Measurements from ENCODE around the gene BAIAP3. TPM values are rescaled to one million over a fixed set of nuclear protein-coding genes. Genes with fewer than 3 reads are reported as not detected.
A peak's percentile ranks its signal among the peaks of the same experiment; 100 is the strongest.

Gene BAIAP3, protein sequence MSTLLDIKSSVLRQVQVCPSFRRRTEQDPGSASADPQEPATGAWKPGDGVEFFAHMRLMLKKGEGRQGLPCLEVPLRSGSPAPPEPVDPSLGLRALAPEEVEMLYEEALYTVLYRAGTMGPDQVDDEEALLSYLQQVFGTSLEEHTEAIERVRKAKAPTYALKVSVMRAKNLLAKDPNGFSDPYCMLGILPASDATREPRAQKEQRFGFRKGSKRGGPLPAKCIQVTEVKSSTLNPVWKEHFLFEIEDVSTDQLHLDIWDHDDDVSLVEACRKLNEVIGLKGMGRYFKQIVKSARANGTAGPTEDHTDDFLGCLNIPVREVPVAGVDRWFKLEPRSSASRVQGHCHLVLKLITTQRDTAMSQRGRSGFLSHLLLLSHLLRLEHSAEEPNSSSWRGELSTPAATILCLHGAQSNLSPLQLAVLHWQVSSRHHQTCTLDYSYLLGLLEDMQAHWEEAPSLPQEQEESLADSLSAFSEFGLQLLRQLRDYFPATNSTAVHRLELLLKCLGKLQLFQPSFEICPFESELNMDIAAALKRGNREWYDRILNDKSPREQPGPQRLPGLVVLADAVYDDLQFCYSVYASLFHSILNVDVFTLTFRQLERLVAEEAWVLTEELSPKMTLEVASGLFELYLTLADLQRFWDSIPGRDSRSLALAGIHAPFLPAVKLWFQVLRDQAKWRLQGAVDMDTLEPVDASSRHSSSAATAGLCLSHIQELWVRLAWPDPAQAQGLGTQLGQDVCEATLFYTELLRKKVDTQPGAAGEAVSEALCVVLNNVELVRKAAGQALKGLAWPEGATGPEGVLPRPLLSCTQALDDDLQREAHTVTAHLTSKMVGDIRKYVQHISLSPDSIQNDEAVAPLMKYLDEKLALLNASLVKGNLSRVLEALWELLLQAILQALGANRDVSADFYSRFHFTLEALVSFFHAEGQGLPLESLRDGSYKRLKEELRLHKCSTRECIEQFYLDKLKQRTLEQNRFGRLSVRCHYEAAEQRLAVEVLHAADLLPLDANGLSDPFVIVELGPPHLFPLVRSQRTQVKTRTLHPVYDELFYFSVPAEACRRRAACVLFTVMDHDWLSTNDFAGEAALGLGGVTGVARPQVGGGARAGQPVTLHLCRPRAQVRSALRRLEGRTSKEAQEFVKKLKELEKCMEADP
- 8.1 TPM for polyA plus RNA-seq
- long read RNA-seq, donor 1: 0 reads
- long read RNA-seq, donor 2, partial matches to known transcripts: 11 of 72 reads
- long read RNA-seq, donor 2, other reads (novel, unspliced or antisense): 61 of 72 reads
- long read RNA-seq, donor 3: 0 reads
- long read RNA-seq, donor 4: 0 reads
- long read RNA-seq, donor 5: 0 reads
- long read RNA-seq, donor 6, full-length matches to known transcripts: 3 of 43 reads
- long read RNA-seq, donor 6, partial matches to known transcripts: 40 of 43 reads
- long read RNA-seq, donor 6, other reads (novel, unspliced or antisense): 0 of 43 reads
- long read RNA-seq, donor 7: 0 reads
- long read RNA-seq, donor 8: 0 reads
- long read RNA-seq, donor 9: 0 reads
- long read RNA-seq, donor 10: 0 reads
- long read RNA-seq, donor 11: 0 reads

DNA sequence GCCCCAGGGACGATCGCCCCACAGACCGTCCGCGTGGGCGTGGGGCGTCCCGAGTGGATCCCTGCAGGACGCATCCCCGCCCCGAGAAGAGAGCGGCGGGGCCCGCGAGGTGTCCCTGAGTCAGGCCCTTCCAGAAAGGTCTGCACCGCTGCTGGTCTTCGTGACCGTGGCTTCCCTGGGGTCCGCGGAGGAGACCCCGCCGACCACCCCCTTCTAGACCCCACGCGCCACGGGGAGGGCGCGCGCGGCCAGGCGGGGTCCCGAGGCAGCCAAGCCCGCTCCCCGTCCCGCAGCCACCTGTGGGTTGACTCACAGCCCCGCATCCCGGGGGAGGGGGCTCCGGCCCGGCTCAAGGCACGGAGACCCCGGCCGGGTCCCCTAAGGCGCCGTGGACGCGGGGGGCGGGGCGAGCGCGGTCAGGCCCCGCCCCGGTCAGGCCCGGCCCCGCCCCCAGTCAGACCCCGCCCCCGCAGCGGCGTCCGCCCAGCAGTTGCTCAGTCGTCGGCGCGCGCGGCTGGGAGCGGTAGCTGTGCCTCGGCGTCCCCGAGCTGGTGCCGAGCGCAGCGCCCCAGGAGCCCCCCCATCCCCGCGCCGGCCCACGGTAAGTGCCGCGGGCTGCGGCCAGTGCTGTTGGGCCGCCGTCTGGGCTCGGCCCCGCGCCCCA is at the start of gene BAIAP3:
TSS of gene BAIAP3 (plus strand) at position 497 of the 664 bp plus-strand sequence. CDS start 4,905 bp downstream, outside the sequence.
- Histone ChIP-seq H3K4me3 (ENCODE audit: low read length) (no peak within 1 kb of the TSS), H3K27ac (ENCODE audit: low read length) (no peak within 1 kb of the TSS), H3K4me1 (ENCODE audit: control insufficient read depth, insufficient read depth, low read length) (peaks cover 26% of the 10 kb centered on the region), H3K36me3 (ENCODE audit: control insufficient read depth, insufficient read depth, low read length) (no peaks in the 10 kb centered on the region), H3K9me3 (ENCODE audit: control insufficient read depth, low read depth, low read length) (peaks cover 28% of the 10 kb centered on the region), H3K27me3 (ENCODE audit: control insufficient read depth, insufficient read depth, low read length) (peaks cover 69% of the 10 kb centered on the region)
- peak in 1 of 2 donors; percentile 23 for DNase-seq
- no CpG with 5 or more reads among the region's 83 CpGs for WGBS (ENCODE audit: insufficient coverage, low lambda C conversion rate)

DNA sequence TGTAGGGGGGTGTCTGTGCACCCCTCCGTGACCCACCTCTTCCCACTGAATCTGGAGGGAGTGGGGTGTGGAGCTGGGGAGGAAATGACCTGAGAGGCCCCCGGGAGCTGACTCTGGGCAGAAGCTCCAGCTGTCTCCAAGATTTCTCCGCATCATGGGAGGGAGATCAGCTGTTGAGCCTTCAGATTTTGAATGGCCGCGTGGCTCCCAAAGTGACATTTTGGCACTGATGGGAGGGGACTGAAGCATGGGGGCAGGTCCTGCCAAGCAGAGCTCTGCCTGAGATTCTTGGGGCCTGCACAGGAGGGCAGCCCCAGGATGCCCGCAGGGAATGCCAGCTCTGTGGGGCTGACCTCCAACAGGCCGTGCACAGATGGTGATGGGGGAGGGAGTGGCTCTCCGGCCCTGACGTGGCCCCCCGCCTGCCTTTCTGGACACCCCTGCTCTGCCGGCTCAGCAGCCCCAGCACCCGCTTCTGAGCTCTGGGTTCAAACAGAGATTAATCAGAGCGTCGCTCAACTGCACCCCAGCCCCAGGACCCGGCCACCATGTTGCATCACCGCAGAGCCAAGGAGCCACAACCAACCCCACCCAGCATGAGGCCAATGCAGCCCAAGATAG is 49.3 kb upstream of the BAIAP3 start:
- DNase-seq: no peak
- Histone ChIP-seq H3K36me3 (ENCODE audit: control insufficient read depth, insufficient read depth, low read length) (no peaks in the 10 kb centered on the region), H3K4me1 (ENCODE audit: control insufficient read depth, insufficient read depth, low read length) (no peaks in the 10 kb centered on the region), H3K27me3 (ENCODE audit: control insufficient read depth, insufficient read depth, low read length) (peaks cover 33% of the 10 kb centered on the region), H3K4me3 (ENCODE audit: low read length) (no peak overlapping the region), H3K27ac (ENCODE audit: low read length) (no peak overlapping the region), H3K9me3 (ENCODE audit: control insufficient read depth, low read depth, low read length) (no peaks in the 10 kb centered on the region)
- WGBS (ENCODE audit: insufficient coverage, low lambda C conversion rate): no CpG with 5 or more reads among the region's 16 CpGs

DNA sequence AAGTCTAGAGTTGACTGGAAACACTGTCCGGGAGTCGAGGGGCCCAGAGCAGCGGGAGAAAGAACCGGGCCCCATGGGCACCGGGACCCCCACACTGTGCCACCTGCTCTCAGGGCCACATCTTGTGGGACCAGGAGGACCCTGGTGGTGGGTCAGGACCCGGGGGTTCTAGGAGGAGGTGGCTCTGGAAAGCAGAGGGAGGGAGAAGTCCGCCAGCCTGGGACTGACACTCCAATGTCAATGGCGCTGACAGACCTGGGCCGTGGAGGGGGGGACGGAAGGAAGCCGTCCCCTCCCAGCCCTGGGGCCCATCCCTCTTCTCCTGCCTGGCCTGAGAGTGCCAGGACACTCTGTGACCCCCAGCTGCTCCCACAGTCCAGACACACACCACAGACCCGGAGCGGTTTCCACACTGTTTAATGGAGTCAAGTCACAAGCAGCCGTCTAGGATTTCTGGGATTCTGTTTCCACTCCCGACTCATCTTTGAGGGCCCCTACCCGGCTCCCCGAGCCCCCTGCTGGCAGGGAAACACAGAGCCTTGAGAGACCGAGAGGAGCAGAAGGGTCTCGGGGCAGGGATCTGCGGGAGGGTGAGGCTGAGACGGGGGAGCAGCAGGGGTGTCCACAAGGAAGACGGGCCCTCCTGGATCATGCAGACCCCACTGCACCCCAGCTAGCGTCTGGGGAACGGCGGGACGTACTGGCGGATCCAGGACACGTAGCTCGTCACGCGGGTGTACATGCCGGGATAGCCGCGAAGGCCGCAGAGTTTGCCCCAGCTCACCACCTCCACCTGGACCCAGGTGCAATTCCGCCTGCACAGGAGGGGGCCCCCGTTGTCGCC is 47.6 kb upstream of the BAIAP3 start:
- H3K9me3 ChIP-seq (ENCODE audit: control insufficient read depth, low read depth, low read length): no peaks in the 10 kb centered on the region
- H3K36me3 ChIP-seq (ENCODE audit: control insufficient read depth, insufficient read depth, low read length): no peaks in the 10 kb centered on the region
- WGBS (ENCODE audit: insufficient coverage, low lambda C conversion rate): no CpG with 5 or more reads among the region's 38 CpGs
- H3K4me1 ChIP-seq (ENCODE audit: control insufficient read depth, insufficient read depth, low read length): peaks cover 2% of the 10 kb centered on the region
- H3K27me3 ChIP-seq (ENCODE audit: control insufficient read depth, insufficient read depth, low read length): peaks cover 44% of the 10 kb centered on the region
- H3K27ac ChIP-seq (ENCODE audit: low read length): no peak overlapping the region
- H3K4me3 ChIP-seq (ENCODE audit: low read length): no peak overlapping the region
- no peak for DNase-seq

DNA sequence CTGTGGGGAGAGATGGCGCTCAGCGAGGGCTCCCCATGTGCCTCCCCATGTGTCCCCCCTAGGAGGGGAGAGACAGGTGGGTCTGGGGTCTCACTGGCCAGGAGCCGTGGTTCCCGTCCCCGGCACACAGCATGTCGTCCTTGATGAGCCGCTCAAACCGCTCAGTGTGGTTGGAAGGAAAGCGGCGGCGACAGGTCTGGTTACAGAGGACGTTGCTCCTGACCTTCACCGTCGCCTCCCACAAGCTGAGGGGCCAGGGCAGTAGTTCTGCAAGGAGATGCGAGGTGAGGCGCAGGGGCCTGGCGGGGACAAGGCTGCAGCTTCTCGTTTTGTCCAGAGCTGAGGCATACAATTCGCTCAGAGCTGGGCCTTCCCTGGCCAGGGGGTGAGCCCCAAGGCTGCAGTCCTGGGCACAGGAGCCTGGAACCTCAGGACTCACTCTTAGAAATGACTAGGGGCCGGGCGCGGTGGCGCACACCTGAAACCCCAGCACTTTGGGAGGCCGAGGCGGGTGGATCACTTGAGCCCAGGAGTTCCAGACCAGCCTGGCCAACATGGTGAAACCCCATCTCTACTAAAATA is 46.8 kb upstream of the BAIAP3 start:
- WGBS (ENCODE audit: insufficient coverage, low lambda C conversion rate): no CpG with 5 or more reads among the region's 25 CpGs
- H3K27ac ChIP-seq (ENCODE audit: low read length): no peak overlapping the region
- no peak for DNase-seq
- H3K4me3 ChIP-seq (ENCODE audit: low read length): no peak overlapping the region
- H3K4me1 ChIP-seq (ENCODE audit: control insufficient read depth, insufficient read depth, low read length): peaks cover 8% of the 10 kb centered on the region
- peaks cover 50% of the 10 kb centered on the region for H3K27me3 ChIP-seq (ENCODE audit: control insufficient read depth, insufficient read depth, low read length)
- H3K36me3 ChIP-seq (ENCODE audit: control insufficient read depth, insufficient read depth, low read length): no peaks in the 10 kb centered on the region
- H3K9me3 ChIP-seq (ENCODE audit: control insufficient read depth, low read depth, low read length): no peaks in the 10 kb centered on the region

DNA sequence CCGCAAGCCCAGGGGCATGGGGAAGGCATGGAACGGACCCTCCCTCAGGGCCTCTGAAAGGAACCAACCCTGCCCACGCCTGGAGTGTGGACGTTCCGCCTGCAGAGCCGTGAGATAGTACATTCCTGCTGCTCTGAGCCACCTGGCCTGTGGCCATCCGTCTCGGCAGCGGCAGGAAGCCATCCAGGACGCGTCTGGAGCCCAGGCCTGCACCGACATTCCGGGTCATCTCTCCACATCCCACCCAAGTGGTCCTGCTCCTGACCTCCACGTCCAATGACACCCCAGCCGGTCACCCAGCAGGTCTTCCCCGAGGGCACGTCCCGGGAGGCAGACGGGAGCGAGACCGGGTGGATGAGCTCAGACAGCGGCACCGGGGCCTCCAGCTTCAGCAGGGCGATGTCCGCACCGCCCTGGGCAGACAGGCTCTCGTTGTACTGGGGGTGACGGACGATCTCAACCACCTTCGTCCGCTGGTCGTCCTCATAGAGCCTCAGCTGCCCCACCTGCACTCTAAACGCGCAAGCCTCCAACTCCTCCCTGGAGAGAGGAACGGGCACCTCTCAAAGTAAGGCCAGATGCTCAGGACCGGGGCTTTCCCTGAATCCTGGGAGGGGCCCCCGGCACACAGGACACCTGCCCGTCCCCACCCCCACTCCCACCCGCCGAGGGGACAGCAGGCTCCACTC is 45.3 kb upstream of the BAIAP3 start:
- WGBS (ENCODE audit: insufficient coverage, low lambda C conversion rate): no CpG with 5 or more reads among the region's 40 CpGs

DNA sequence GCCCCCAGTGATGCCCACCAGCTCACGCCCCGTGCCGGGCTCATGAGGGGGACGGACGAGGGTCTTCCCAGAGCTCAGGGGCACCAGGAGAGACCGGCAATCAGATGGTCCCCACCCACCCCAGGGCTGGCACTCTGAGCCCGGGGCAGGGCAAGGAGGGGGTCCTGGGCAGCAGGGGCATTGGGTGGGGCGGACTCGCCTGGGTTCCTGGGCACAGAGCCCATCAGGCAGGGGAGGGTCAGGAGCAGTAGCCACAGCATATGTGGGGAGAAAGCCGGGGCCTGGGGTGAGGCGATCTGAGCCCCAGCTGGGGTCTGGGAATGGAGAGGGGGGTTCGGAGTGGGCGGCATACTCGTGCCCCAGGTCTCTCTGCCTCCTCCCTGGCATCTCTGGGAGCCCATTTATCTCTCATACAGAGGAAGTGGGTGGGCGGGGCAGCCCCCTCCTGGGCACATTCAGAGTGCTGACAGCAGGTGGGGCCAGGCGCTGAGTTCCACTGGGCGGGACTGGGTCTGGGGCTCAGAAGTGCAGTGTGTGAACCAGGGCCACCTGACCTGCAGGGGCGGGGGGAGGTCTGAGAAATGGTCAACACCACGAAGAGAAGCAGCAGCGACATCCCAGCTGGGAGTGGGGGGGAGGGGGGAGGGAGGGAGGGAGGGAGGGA is 44.5 kb upstream of the BAIAP3 start:
- DNase-seq: no peak
- Histone ChIP-seq H3K27me3 (ENCODE audit: control insufficient read depth, insufficient read depth, low read length) (peaks cover 50% of the 10 kb centered on the region), H3K4me1 (ENCODE audit: control insufficient read depth, insufficient read depth, low read length) (peaks cover 8% of the 10 kb centered on the region), H3K27ac (ENCODE audit: low read length) (no peak overlapping the region), H3K36me3 (ENCODE audit: control insufficient read depth, insufficient read depth, low read length) (no peaks in the 10 kb centered on the region), H3K9me3 (ENCODE audit: control insufficient read depth, low read depth, low read length) (no peaks in the 10 kb centered on the region), H3K4me3 (ENCODE audit: low read length) (no peak overlapping the region)
- no CpG with 5 or more reads among the region's 20 CpGs for WGBS (ENCODE audit: insufficient coverage, low lambda C conversion rate)

More for the DNA sequence above, 45.3 kb upstream of the BAIAP3 start:
- H3K27ac ChIP-seq (ENCODE audit: low read length): no peak overlapping the region
- H3K27me3 ChIP-seq (ENCODE audit: control insufficient read depth, insufficient read depth, low read length): peaks cover 50% of the 10 kb centered on the region
- DNase-seq: no peak
- H3K9me3 ChIP-seq (ENCODE audit: control insufficient read depth, low read depth, low read length): no peaks in the 10 kb centered on the region
- no peak overlapping the region for H3K4me3 ChIP-seq (ENCODE audit: low read length)
- no peaks in the 10 kb centered on the region for H3K36me3 ChIP-seq (ENCODE audit: control insufficient read depth, insufficient read depth, low read length)
- peaks cover 8% of the 10 kb centered on the region for H3K4me1 ChIP-seq (ENCODE audit: control insufficient read depth, insufficient read depth, low read length)

DNA sequence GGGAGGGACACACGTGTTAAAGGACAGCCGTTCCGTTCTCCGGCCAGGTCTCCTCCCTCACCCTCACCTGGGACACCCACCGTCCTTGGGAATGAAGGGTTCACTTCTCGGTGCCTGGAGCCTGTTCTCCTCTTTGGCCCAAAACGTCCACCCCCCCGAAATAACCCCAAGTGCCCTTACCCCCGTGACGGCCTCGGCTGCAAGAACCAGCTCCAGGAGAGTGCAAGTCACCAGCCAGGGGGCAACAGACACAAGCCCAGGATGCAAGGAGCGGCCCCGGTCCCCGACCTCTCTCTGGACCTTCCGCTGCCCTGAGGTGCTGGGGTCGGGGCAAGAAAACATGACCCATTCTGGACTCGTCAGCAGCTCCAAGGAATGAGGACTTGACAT is 44.0 kb upstream of the BAIAP3 start:
- WGBS (ENCODE audit: insufficient coverage, low lambda C conversion rate): no CpG with 5 or more reads among the region's 17 CpGs
- Histone ChIP-seq H3K27ac (ENCODE audit: low read length) (no peak overlapping the region), H3K4me3 (ENCODE audit: low read length) (no peak overlapping the region), H3K27me3 (ENCODE audit: control insufficient read depth, insufficient read depth, low read length) (peaks cover 50% of the 10 kb centered on the region), H3K4me1 (ENCODE audit: control insufficient read depth, insufficient read depth, low read length) (peaks cover 8% of the 10 kb centered on the region), H3K9me3 (ENCODE audit: control insufficient read depth, low read depth, low read length) (no peaks in the 10 kb centered on the region), H3K36me3 (ENCODE audit: control insufficient read depth, insufficient read depth, low read length) (no peaks in the 10 kb centered on the region)
- no peak for DNase-seq

DNA sequence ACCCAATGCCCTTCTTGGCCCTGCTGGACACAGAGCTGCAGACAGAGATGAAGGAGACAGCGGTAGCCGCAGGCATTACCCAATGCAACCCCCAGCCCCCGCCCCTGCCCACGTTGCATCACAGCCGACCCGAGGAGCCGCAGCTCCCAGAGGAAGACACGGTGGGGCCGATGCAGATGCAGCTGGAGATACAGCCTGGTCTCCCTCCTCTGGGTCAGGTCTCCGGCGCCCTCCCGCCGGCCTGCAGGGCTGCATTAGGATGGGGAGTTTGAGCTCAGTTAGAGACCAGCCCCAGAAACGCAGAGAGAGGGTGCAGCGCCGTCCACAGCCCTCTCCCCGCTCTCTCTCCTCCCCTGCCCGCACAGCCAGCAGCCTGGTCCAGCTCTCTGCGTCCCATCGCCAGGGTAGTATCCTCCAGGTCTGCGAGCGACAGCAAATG is 43.4 kb upstream of the BAIAP3 start:
- Histone ChIP-seq H3K27me3 (ENCODE audit: control insufficient read depth, insufficient read depth, low read length) (peaks cover 50% of the 10 kb centered on the region), H3K4me3 (ENCODE audit: low read length) (no peak overlapping the region), H3K27ac (ENCODE audit: low read length) (no peak overlapping the region), H3K4me1 (ENCODE audit: control insufficient read depth, insufficient read depth, low read length) (peaks cover 8% of the 10 kb centered on the region), H3K9me3 (ENCODE audit: control insufficient read depth, low read depth, low read length) (no peaks in the 10 kb centered on the region), H3K36me3 (ENCODE audit: control insufficient read depth, insufficient read depth, low read length) (no peaks in the 10 kb centered on the region)
- WGBS (ENCODE audit: insufficient coverage, low lambda C conversion rate): no CpG with 5 or more reads among the region's 22 CpGs
- no peak for DNase-seq
